Panc1 (cell line): ENCODE data around the gene INSYN1. TPM values are rescaled to one million over a fixed set of nuclear protein-coding genes. Genes with fewer than 3 reads are reported as not detected.

Experiments
- ATAC-seq: fragments of 200-7000 bp; cut with Tn5 transposase; 2 replicates; pipeline ENCODE4 v1.9.1; 2020; ENCODE audit warnings: mild to moderate bottlenecking, moderate library complexity
- BruUV-seq: library from RNA; stranded (reverse); fragments of 400-500 nt; replicated peaks from 2 replicates; lab custom pipeline; 2021; lab: Mats Ljungman, UMichigan
- CTCF ChIA-PET: fragments of 300-600 bp; sonication (Branson Sonifier 250); formaldehyde crosslinking; loops from one replicate; lab custom pipeline; 2022; ENCODE audit warnings: antibody characterized with exemption; lab: Charles Lee
- POLR2A ChIA-PET: fragments of 300-600 bp; sonication (Branson Sonifier 250); formaldehyde crosslinking; loops from one replicate; lab custom pipeline; 2022; ENCODE audit warnings: antibody characterized with exemption; lab: Charles Lee
- DNase-seq: peaks from one replicate; pipeline ENCODE4 v3.0.0-alpha.2; 2010; ENCODE audit warnings: low read depth, low spot score
- H3K27ac ChIP-seq: 2 replicates; pipeline ENCODE4 v1.5.1; 2011; ENCODE audit warnings: mild to moderate bottlenecking, low read length, inconsistent platforms
- H3K27me3 ChIP-seq: fragments of 200-500 bp; sonication (Bioruptor generic); 2 replicates; pipeline ENCODE4 v1.6.0; 2014; ENCODE audit warnings: low read length, inconsistent platforms; ENCODE audit not compliant: control insufficient read depth, insufficient read depth
- H3K36me3 ChIP-seq: fragments of 200-500 bp; sonication (Bioruptor generic); 2 replicates; pipeline ENCODE4 v1.5.1; 2014; ENCODE audit warnings: inconsistent platforms, mild to moderate bottlenecking, low read length, moderate library complexity; ENCODE audit not compliant: control insufficient read depth, insufficient read depth
- H3K4me1 ChIP-seq: 2 replicates; pipeline ENCODE4 v1.5.1; 2011; ENCODE audit warnings: inconsistent platforms, mild to moderate bottlenecking, low read length, moderate library complexity; ENCODE audit not compliant: control insufficient read depth, insufficient read depth
- H3K4me3 ChIP-seq, 2 experiments: 2 replicates each; pipeline ENCODE4 v1.5.1; 2011 to 2012; ENCODE audit warnings: low read depth in 2 of 2, low read length in 2 of 2, mild to moderate bottlenecking in 2 of 2, inconsistent platforms in 1 of 2, moderate library complexity in 1 of 2
- H3K9me3 ChIP-seq: fragments of 200-500 bp; sonication (Bioruptor generic); 2 replicates; pipeline ENCODE4 v1.5.1; 2014; ENCODE audit warnings: low read depth, mild to moderate bottlenecking, inconsistent platforms, low read length, moderate library complexity; ENCODE audit not compliant: control insufficient read depth, insufficient read depth
- CTCF ChIP-seq: fragments of 450-650 bp; IDR thresholded peaks from 2 replicates; pipeline ENCODE4 v1.5.1; 2017; ENCODE audit warnings: mild to moderate bottlenecking
- POLR2AphosphoS5 ChIP-seq: IDR thresholded peaks from 2 replicates; pipeline ENCODE4 v1.6.1; 2012; ENCODE audit warnings: mild to moderate bottlenecking, low read depth, low read length, moderate library complexity
- REST ChIP-seq, 2 experiments: IDR thresholded peaks; 2 replicates each; pipeline ENCODE4 v1.6.1; 2011 to 2012; ENCODE audit warnings: low read depth in 2 of 2, control low read depth in 1 of 2, low read length in 1 of 2, mild to moderate bottlenecking in 1 of 2, moderate library complexity in 1 of 2; ENCODE audit not compliant: insufficient read depth in 1 of 2
- SIN3A ChIP-seq: IDR thresholded peaks from 2 replicates; pipeline ENCODE4 v1.6.1; 2012; ENCODE audit warnings: low read depth, mild to moderate bottlenecking, low read length, moderate library complexity, borderline replicate concordance; ENCODE audit not compliant: insufficient read depth
- TCF7L2 ChIP-seq: IDR thresholded peaks from 2 replicates; pipeline ENCODE4 v1.6.1; 2011; ENCODE audit warnings: mild to moderate bottlenecking, low read depth, low read length, inconsistent platforms
- in situ Hi-C: cut with HindIII; loops from 2 replicates; pipeline ENCODE4 v1.10.0; 2016; ENCODE audit warnings: low sequenced_read_pairs, low pct_unique_long_range_greater_than_20kb
- intact Hi-C: fragments of 100-400 bp; cut with micrococcal nuclease; formaldehyde crosslinking; loops from one replicate; pipeline ENCODE4 v1.10.0; 2022; ENCODE audit not compliant: unreplicated experiment
- total RNA-seq: library from RNA; stranded (reverse); gene quantifications from one replicate; pipeline ENCODE4 v1.2.1, GENCODE V29; 2021; ENCODE audit not compliant: unreplicated experiment

The INSYN1 gene
- total RNA-seq, 1 experiment from 2014 or later: 2.6 TPM

- no peak for DNase-seq
- TF ChIP-seq POLR2AphosphoS5: no peak
- no peak for TF ChIP-seq REST (IDR thresholded peaks at IDR 0.05; ENCODE audit: insufficient read depth in 1 of 2, low read depth in 2 of 2, low read length in 1 of 2)
- no peak for TF ChIP-seq CTCF
- no peak for TF ChIP-seq SIN3A
- no peak for TF ChIP-seq TCF7L2
- Histone ChIP-seq H3K27me3 (no peaks in the 10 kb centered on the region), H3K4me3 (no peak overlapping the region), H3K27ac (no peak overlapping the region), H3K36me3 (no peaks in the 10 kb centered on the region), H3K4me1 (no peaks in the 10 kb centered on the region), H3K9me3 (no peaks in the 10 kb centered on the region)
- intact Hi-C loops: no loop called here
- ChIA-PET POLR2A (no interaction called here), CTCF (no interaction called here)
- BruUV-seq: no TSS peak
- no peak; the same call in 1 of the 2 replicates for ATAC-seq
- in situ Hi-C loops: no loop called here
Observed at GRCh38 chr15:73723191-73723590, 30.0 kb downstream of the INSYN1 start.

- CTCF ChIA-PET: no interaction called here
- intact Hi-C loops: no loop called here
- in situ Hi-C loops: no loop called here
- Histone ChIP-seq H3K27ac (no peak overlapping the region), H3K9me3 (no peaks in the 10 kb centered on the region), H3K36me3 (no peaks in the 10 kb centered on the region), H3K4me1 (no peaks in the 10 kb centered on the region), H3K27me3 (no peaks in the 10 kb centered on the region), H3K4me3 (no peak overlapping the region)
- no peak for ATAC-seq
- DNase-seq: no peak
- no TSS peak for BruUV-seq
- POLR2A ChIA-PET: no interaction called here
- no peak for TF ChIP-seq TCF7L2
Observed at GRCh38 chr15:73722425-73722824, 30.7 kb downstream of the INSYN1 start.

- DNase-seq (no peak), ATAC-seq (no peak)
- intact Hi-C loops (no loop called here), in situ Hi-C loops (no loop called here)
- Histone ChIP-seq H3K27ac (no peak overlapping the region; the same call in 1 of the 2 replicates), H3K36me3 (no peaks in the 10 kb centered on the region), H3K27me3 (no peaks in the 10 kb centered on the region), H3K4me1 (0 out of 2 replicates have a peak, but pooled peaks cover 2% of the 10 kb centered on the region), H3K4me3 (no peak overlapping the region), H3K9me3 (no peaks in the 10 kb centered on the region)
- TF ChIP-seq CTCF: no peak
- no peak for TF ChIP-seq REST (IDR thresholded peaks at IDR 0.05; ENCODE audit: insufficient read depth in 1 of 2, low read depth in 2 of 2, low read length in 1 of 2)
- no peak for TF ChIP-seq POLR2AphosphoS5
- TF ChIP-seq SIN3A: no peak
- no peak for TF ChIP-seq TCF7L2
- CTCF ChIA-PET: no interaction called here
- POLR2A ChIA-PET: no interaction called here
- no TSS peak for BruUV-seq
Observed at GRCh38 chr15:73718694-73719093, 34.5 kb downstream of the INSYN1 start.
